Central memory CD8-positive, alpha-beta T cell (primary cell): ENCODE measurements around the gene MRPL45.

Experiments
- ATAC-seq: fragments of 150-1000 bp; cut with Tn5 transposase; replicated peaks from 2 replicates; pipeline ENCODE4 v1.10.0; 2022; ENCODE audit warnings: mild to moderate bottlenecking, moderate FRiP score, moderate number of reproducible peaks; ENCODE audit not compliant: poor library complexity, severe bottlenecking; ENCODE audit errors: extremely low read depth
- DNase-seq, 2 donors: peaks; one replicate each; pipeline ENCODE4 v3.0.0; 2021; ENCODE audit warnings: low spot score in 2 of 2
- H3K27ac Mint-ChIP-seq: one replicate; pipeline ENCODE4 v1.8.0; 2022; ENCODE audit warnings: low read depth, mild to moderate bottlenecking, moderate library complexity, mixed read lengths
- H3K27me3 Mint-ChIP-seq: one replicate; pipeline ENCODE4 v1.8.0; 2022; ENCODE audit warnings: mixed read lengths
- H3K36me3 Mint-ChIP-seq: one replicate; pipeline ENCODE4 v1.8.0; 2022; ENCODE audit warnings: mild to moderate bottlenecking, moderate library complexity, mixed read lengths; ENCODE audit not compliant: insufficient read depth
- H3K4me1 Mint-ChIP-seq: one replicate; pipeline ENCODE4 v1.8.0; 2022; ENCODE audit warnings: mixed read lengths
- H3K4me3 Mint-ChIP-seq: one replicate; pipeline ENCODE4 v1.8.0; 2022; ENCODE audit warnings: mild to moderate bottlenecking, moderate library complexity, mixed read lengths
- H3K9me3 Mint-ChIP-seq: one replicate; pipeline ENCODE4 v1.8.0; 2022; ENCODE audit warnings: mixed read lengths

The MRPL45 gene

GRCh38 chr17:38342886-38343607 is 46.1 kb downstream of the MRPL45 start:
- Mint-ChIP-seq H3K36me3 (no peaks in the 10 kb centered on the region), H3K27ac (no peak overlapping the region), H3K27me3 (peaks cover 17% of the 10 kb centered on the region), H3K4me1 (no peaks in the 10 kb centered on the region), H3K9me3 (no peaks in the 10 kb centered on the region), H3K4me3 (no peak overlapping the region)
- no peak for ATAC-seq
- no peak for DNase-seq

GRCh38 chr17:38343608-38344419 is 46.8 kb downstream of the MRPL45 start, which contains the start of gene GPR179:
Gene GPR179, minus strand, starts transcription at chr17:38343956. Its CDS starts 167 bp downstream, at chr17:38343789.
- no peak for ATAC-seq
- H3K27ac Mint-ChIP-seq: no peak within 1 kb of the TSS
- no peaks in the 10 kb centered on the region for H3K9me3 Mint-ChIP-seq
- H3K36me3 Mint-ChIP-seq: no peaks in the 10 kb centered on the region
- H3K27me3 Mint-ChIP-seq: peaks cover 17% of the 10 kb centered on the region
- no peak for DNase-seq
- H3K4me1 Mint-ChIP-seq: peaks cover under 1% of the 10 kb centered on the region
- H3K4me3 Mint-ChIP-seq: no peak within 1 kb of the TSS

- no peak overlapping the region for H3K27ac Mint-ChIP-seq
Observed at GRCh38 chr17:38344420-38344745, 47.4 kb downstream of the MRPL45 start.

GRCh38 chr17:38345743-38346142 is 48.8 kb downstream of the MRPL45 start:
- Mint-ChIP-seq H3K4me1 (peaks cover 6% of the 10 kb centered on the region), H3K36me3 (no peaks in the 10 kb centered on the region), H3K4me3 (no peak overlapping the region), H3K27ac (no peak overlapping the region), H3K27me3 (peaks cover 17% of the 10 kb centered on the region), H3K9me3 (no peaks in the 10 kb centered on the region)
- no peak for DNase-seq
- no peak for ATAC-seq

More at GRCh38 chr17:38344420-38344745, 47.4 kb downstream of the MRPL45 start:
- Mint-ChIP-seq H3K27me3 (peaks cover 17% of the 10 kb centered on the region), H3K4me3 (no peak overlapping the region), H3K36me3 (no peaks in the 10 kb centered on the region), H3K4me1 (peaks cover 6% of the 10 kb centered on the region), H3K9me3 (no peaks in the 10 kb centered on the region)
- DNase-seq: no peak
- ATAC-seq: no peak

GRCh38 chr17:38349097-38349730 is 52.2 kb downstream of the MRPL45 start:
- peaks cover 4% of the 10 kb centered on the region for H3K36me3 Mint-ChIP-seq
- peaks cover 8% of the 10 kb centered on the region for H3K27me3 Mint-ChIP-seq
- H3K4me3 Mint-ChIP-seq: no peak overlapping the region
- no peaks in the 10 kb centered on the region for H3K9me3 Mint-ChIP-seq
- ATAC-seq (peak; percentile 49), DNase-seq (peak; percentile 75 to 77)
- H3K27ac Mint-ChIP-seq: no peak overlapping the region
- peaks cover 24% of the 10 kb centered on the region for H3K4me1 Mint-ChIP-seq

- Mint-ChIP-seq H3K4me3 (peak overlapping the region; percentile 37), H3K27ac (no peak overlapping the region), H3K27me3 (no peaks in the 10 kb centered on the region), H3K9me3 (no peaks in the 10 kb centered on the region), H3K36me3 (peaks cover 4% of the 10 kb centered on the region), H3K4me1 (peaks cover 33% of the 10 kb centered on the region)
- ATAC-seq (no peak), DNase-seq (no peak)
Observed at GRCh38 chr17:38350035-38350434, 53.1 kb downstream of the MRPL45 start.

GRCh38 chr17:38351412-38352222 is 54.6 kb downstream of the MRPL45 start, which contains the start of gene SOCS7:
Gene SOCS7, plus strand, starts transcription at chr17:38351844. Its CDS starts 209 bp downstream, at chr17:38352053.
- no peaks in the 10 kb centered on the region for H3K27me3 Mint-ChIP-seq
- DNase-seq (peak; percentile 84 to 91), ATAC-seq (peak; percentile 89)
- H3K9me3 Mint-ChIP-seq: no peaks in the 10 kb centered on the region
- H3K4me3 Mint-ChIP-seq: peak within 1 kb of the TSS; percentile 91
- peaks cover 44% of the 10 kb centered on the region for H3K4me1 Mint-ChIP-seq
- peak within 1 kb of the TSS; percentile 97 for H3K27ac Mint-ChIP-seq
- peaks cover 4% of the 10 kb centered on the region for H3K36me3 Mint-ChIP-seq

GRCh38 chr17:38352245-38353085 is 55.5 kb downstream of the MRPL45 start:
- Mint-ChIP-seq H3K36me3 (peaks cover 4% of the 10 kb centered on the region), H3K9me3 (no peaks in the 10 kb centered on the region), H3K4me3 (peak overlapping the region; percentile 91), H3K27me3 (no peaks in the 10 kb centered on the region), H3K4me1 (peaks cover 53% of the 10 kb centered on the region), H3K27ac (peak overlapping the region; percentile 46)
- no peak for ATAC-seq
- DNase-seq: no peak

GRCh38 chr17:38353086-38353604 is 56.2 kb downstream of the MRPL45 start:
- Mint-ChIP-seq H3K27ac (peak overlapping the region; percentile 46), H3K36me3 (peaks cover 4% of the 10 kb centered on the region), H3K9me3 (no peaks in the 10 kb centered on the region), H3K4me3 (peak overlapping the region; percentile 91), H3K27me3 (no peaks in the 10 kb centered on the region), H3K4me1 (peaks cover 57% of the 10 kb centered on the region)
- DNase-seq: no peak
- no peak for ATAC-seq

GRCh38 chr17:38353668-38354067 is 56.7 kb downstream of the MRPL45 start:
- ATAC-seq (no peak), DNase-seq (no peak)
- H3K4me1 Mint-ChIP-seq: peaks cover 57% of the 10 kb centered on the region
- peak overlapping the region; percentile 91 for H3K4me3 Mint-ChIP-seq
- H3K36me3 Mint-ChIP-seq: peaks cover 4% of the 10 kb centered on the region
- no peaks in the 10 kb centered on the region for H3K9me3 Mint-ChIP-seq
- H3K27ac Mint-ChIP-seq: no peak overlapping the region
- H3K27me3 Mint-ChIP-seq: no peaks in the 10 kb centered on the region

- no peak for DNase-seq
- H3K4me1 Mint-ChIP-seq: peaks cover 51% of the 10 kb centered on the region
- no peak for ATAC-seq
- peaks cover 4% of the 10 kb centered on the region for H3K36me3 Mint-ChIP-seq
- no peaks in the 10 kb centered on the region for H3K27me3 Mint-ChIP-seq
- H3K9me3 Mint-ChIP-seq: no peaks in the 10 kb centered on the region
- no peak overlapping the region for H3K27ac Mint-ChIP-seq
- H3K4me3 Mint-ChIP-seq: no peak overlapping the region
Observed at GRCh38 chr17:38354466-38354865, 57.5 kb downstream of the MRPL45 start.
